GM12892 (cell line): ENCODE measurements around the gene SKOR2.

ENCODE experiments used
- POLR2A ChIP-seq: IDR thresholded peaks from 2 replicates; pipeline ENCODE4 v1.6.1; 2011; ENCODE audit warnings: low read depth, low read length, control low read depth
- POLR2AphosphoS5 ChIP-seq: IDR thresholded peaks from 2 replicates; pipeline ENCODE4 v1.6.1; 2011; ENCODE audit warnings: low read depth, low read length, control low read depth

DNA sequence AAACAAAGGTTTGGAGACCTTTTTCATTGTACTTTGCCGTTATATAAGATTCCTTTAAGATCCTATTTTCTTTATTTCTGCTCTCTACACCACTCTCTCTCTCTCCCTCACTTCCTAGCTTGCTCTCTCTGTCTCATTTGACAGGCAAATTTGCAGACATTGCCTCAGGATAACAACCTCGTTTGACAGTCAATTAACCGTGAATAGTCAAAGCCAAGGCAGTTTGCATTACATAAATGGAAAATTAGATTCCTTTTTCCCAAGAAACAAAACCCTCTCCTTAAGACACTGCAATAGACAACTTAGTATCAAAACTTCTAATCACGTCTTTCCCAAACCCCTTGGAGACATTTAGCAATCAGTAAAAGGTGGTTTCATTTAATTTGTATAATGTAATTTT, 7.4 kb downstream of the SKOR2 start:
- no peak for TF ChIP-seq POLR2A
- TF ChIP-seq POLR2AphosphoS5 = no peak
